Hematopoietic multipotent progenitor cell treated with erythropoietin and hydrocortisone succinate and interleukin-3 and kit ligand, for 17 days (in vitro differentiated cells): ENCODE results near the gene POLR1E.
"Not testable (repeated sequence)": the region's sequence is repeated elsewhere in the genome, so short reads cannot be mapped to it uniquely, and the experiment has no call there.

ENCODE experiments used
- DNase-seq: peaks from one replicate; pipeline ENCODE4 v3.0.0-alpha.2; 2015; ENCODE audit warnings: low spot score

The POLR1E gene

GRCh38 chr9:37504605-37505004, 18.9 kb downstream of the POLR1E start:
- DNase-seq: no peak

- no peak for DNase-seq
Observed at GRCh38 chr9:37507566-37508134, 21.9 kb downstream of the POLR1E start.

GRCh38 chr9:37508135-37508833, 22.5 kb downstream of the POLR1E start:
- no peak for DNase-seq

GRCh38 chr9:37508834-37509206, 23.1 kb downstream of the POLR1E start:
- peak; percentile 30 for DNase-seq

GRCh38 chr9:37509536-37509935, 23.8 kb downstream of the POLR1E start:
- DNase-seq: no peak

- not testable (repeated sequence) for DNase-seq
Observed at GRCh38 chr9:37510053-37510452, 24.3 kb downstream of the POLR1E start.

- DNase-seq: no peak
Observed at GRCh38 chr9:37511016-37512010, 25.6 kb downstream of the POLR1E start.

- no peak for DNase-seq
Observed at GRCh38 chr9:37512437-37512836, 26.7 kb downstream of the POLR1E start.

- not testable (repeated sequence) for DNase-seq
Observed at GRCh38 chr9:37514415-37514814, 28.7 kb downstream of the POLR1E start.

- DNase-seq: no peak
Observed at GRCh38 chr9:37514999-37515398, 29.3 kb downstream of the POLR1E start.

GRCh38 chr9:37515620-37516258, 30.0 kb downstream of the POLR1E start:
- DNase-seq: no peak

- no peak for DNase-seq
Observed at GRCh38 chr9:37517923-37518322, 32.2 kb downstream of the POLR1E start.

GRCh38 chr9:37520641-37521040, 34.9 kb downstream of the POLR1E start:
- no peak for DNase-seq

- DNase-seq: no peak
Observed at GRCh38 chr9:37521111-37521510, 35.4 kb downstream of the POLR1E start.

- DNase-seq: no peak
Observed at GRCh38 chr9:37522971-37523370, 37.2 kb downstream of the POLR1E start.

GRCh38 chr9:37523916-37524315, 38.2 kb downstream of the POLR1E start:
- no peak for DNase-seq

GRCh38 chr9:37528652-37529471, 43.1 kb downstream of the POLR1E start:
- DNase-seq: no peak

GRCh38 chr9:37531699-37532098, 46.0 kb downstream of the POLR1E start:
- DNase-seq: no peak

- no peak for DNase-seq
Observed at GRCh38 chr9:37534412-37534811, 48.7 kb downstream of the POLR1E start.

- no peak for DNase-seq
Observed at GRCh38 chr9:37534901-37535300, 49.2 kb downstream of the POLR1E start.

- no peak for DNase-seq
Observed at GRCh38 chr9:37538099-37538498, 52.4 kb downstream of the POLR1E start.
